GM18507 (cell line): ENCODE measurements around the gene VSIR.
A peak's percentile ranks its signal among the peaks of the same experiment; 100 is the strongest.

Experiments
- DNase-seq: peaks from one replicate; pipeline ENCODE4 v3.0.0; 2011; ENCODE audit warnings: low read depth; ENCODE audit not compliant: insufficient read length; ENCODE audit errors: extremely low spot score
- FAIRE-seq: peaks from 2 replicates; lab custom pipeline; 2011; peaks lifted over from hg19 to GRCh38; lab: Jason Lieb, UNC

The VSIR gene

GRCh38 chr10:71719464-71720201 lies 53.7 kb downstream of the VSIR start, which contains the start of gene C10orf105:
C10orf105 (minus strand) TSS chr10:71719778; CDS start chr10:71716337, 3,441 bp downstream.
- no peak for DNase-seq
- no peak for FAIRE-seq

- DNase-seq (no peak), FAIRE-seq (no peak)
Measured at GRCh38 chr10:71719042-71719441, 54.3 kb downstream of the VSIR start.

GRCh38 chr10:71718165-71718698 lies 55.1 kb downstream of the VSIR start:
- FAIRE-seq, result no peak

GRCh38 chr10:71717551-71717951 lies 55.8 kb downstream of the VSIR start:
- FAIRE-seq, result no peak

More at GRCh38 chr10:71718165-71718698, 55.1 kb downstream of the VSIR start:
- DNase-seq, result no peak

GRCh38 chr10:71717056-71717455 lies 56.3 kb downstream of the VSIR start:
- no peak for DNase-seq
- FAIRE-seq, result no peak

More at GRCh38 chr10:71717551-71717951, 55.8 kb downstream of the VSIR start:
- no peak for DNase-seq

- FAIRE-seq, result no peak
- DNase-seq, result no peak
Measured at GRCh38 chr10:71716426-71716825, 56.9 kb downstream of the VSIR start.

- DNase-seq (no peak), FAIRE-seq (no peak)
Measured at GRCh38 chr10:71715860-71716259, 57.5 kb downstream of the VSIR start.

GRCh38 chr10:71715026-71715425 lies 58.3 kb downstream of the VSIR start:
- FAIRE-seq, result no peak
- no peak for DNase-seq

GRCh38 chr10:71714592-71714991 lies 58.7 kb downstream of the VSIR start:
- no peak for FAIRE-seq

GRCh38 chr10:71714031-71714410 lies 59.3 kb downstream of the VSIR start:
- DNase-seq (no peak), FAIRE-seq (no peak)

More at GRCh38 chr10:71714592-71714991, 58.7 kb downstream of the VSIR start:
- no peak for DNase-seq

- DNase-seq (no peak), FAIRE-seq (peak; percentile 54)
Measured at GRCh38 chr10:71713135-71714030, 59.9 kb downstream of the VSIR start.

- FAIRE-seq (no peak), DNase-seq (no peak)
Measured at GRCh38 chr10:71712572-71713134, 60.7 kb downstream of the VSIR start.

GRCh38 chr10:71712170-71712569 lies 61.1 kb downstream of the VSIR start:
- no peak for DNase-seq
- FAIRE-seq, result no peak

- no peak for DNase-seq
- no peak for FAIRE-seq
Measured at GRCh38 chr10:71711052-71711623, 62.2 kb downstream of the VSIR start.

GRCh38 chr10:71710519-71710918 lies 62.8 kb downstream of the VSIR start:
- FAIRE-seq (no peak), DNase-seq (no peak)

GRCh38 chr10:71708897-71709882 lies 64.1 kb downstream of the VSIR start:
- peak; percentile 35 for FAIRE-seq
- DNase-seq, result no peak

- DNase-seq (no peak), FAIRE-seq (peak; percentile 76)
Measured at GRCh38 chr10:71708301-71708703, 65.0 kb downstream of the VSIR start.

- FAIRE-seq (no peak), DNase-seq (no peak)
Measured at GRCh38 chr10:71707240-71707789, 66.0 kb downstream of the VSIR start.
